ENCODE measurements around the gene RUNX1. TPM values are rescaled to one million over a fixed set of nuclear protein-coding genes. Genes with fewer than 3 reads are reported as not detected.
A peak's percentile ranks its signal among the peaks of the same experiment; 100 is the strongest.

RUNX1 gene
- total RNA-seq, 3 donors from 2014 or later, result 24.8 to 165 (median 127) TPM

- intact Hi-C loops (cut with DNase I; ENCODE audit: low total_unique reads), result no loop called here
Measured at GRCh38 chr21:34859976-34860653, 189.0 kb downstream of the RUNX1 start.

DNA sequence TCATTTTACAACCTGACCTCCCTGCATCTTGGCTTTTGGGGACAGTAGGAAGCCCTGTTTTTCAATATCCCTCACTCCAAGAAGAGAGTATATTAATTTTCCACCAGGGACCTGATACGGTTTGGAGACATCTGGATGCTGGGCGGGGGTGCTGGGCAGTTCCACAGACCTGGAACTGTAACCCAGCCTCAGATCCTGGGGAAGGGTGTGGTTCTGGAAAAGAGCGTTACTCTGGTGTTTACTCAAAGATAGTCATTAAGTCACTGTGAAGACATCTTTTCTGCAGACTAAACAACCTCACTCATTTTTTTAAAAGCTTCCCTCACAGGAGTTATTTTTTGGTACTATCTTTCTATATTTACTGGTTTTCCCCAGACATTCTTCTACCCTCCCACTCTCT lies 190.5 kb downstream of the RUNX1 start:
- TF ChIP-seq CTCF (IDR thresholded peaks at IDR 0.05), result no peak
- TF ChIP-seq POLR2AphosphoS5 (IDR thresholded peaks at IDR 0.05), result no peak
- no peak for TF ChIP-seq POLR2A (IDR thresholded peaks at IDR 0.05)
- H3K27ac ChIP-seq, result peak overlapping the region; percentile 19 to 60
- no peaks in the 10 kb centered on the region for H3K9me3 ChIP-seq
- no peaks in the 10 kb centered on the region for H3K27me3 ChIP-seq
- no peak overlapping the region for H3K4me3 ChIP-seq
- intact Hi-C loops (cut with DNase I; ENCODE audit: low total_unique reads), result no loop called here
- no peak for DNase-seq (ENCODE audit: low spot score in 2 of 2)
- H3K36me3 ChIP-seq, result no peaks in the 10 kb centered on the region
- H3K4me1 ChIP-seq, result no peaks in the 10 kb centered on the region

More at GRCh38 chr21:34859976-34860653, 189.0 kb downstream of the RUNX1 start:
- Histone ChIP-seq H3K4me1 (no peaks in the 10 kb centered on the region), H3K4me3 (no peak overlapping the region), H3K9me3 (no peaks in the 10 kb centered on the region), H3K27me3 (no peaks in the 10 kb centered on the region), H3K27ac (peak overlapping the region in 1 of 2 donors; percentile 54), H3K36me3 (no peaks in the 10 kb centered on the region)
- TF ChIP-seq CTCF (IDR thresholded peaks at IDR 0.05), result no peak
- no peak for TF ChIP-seq POLR2A (IDR thresholded peaks at IDR 0.05)
- no peak for TF ChIP-seq POLR2AphosphoS5 (IDR thresholded peaks at IDR 0.05)
- no peak for DNase-seq (ENCODE audit: low spot score in 2 of 2)

GRCh38 chr21:34857874-34858273 lies 191.2 kb downstream of the RUNX1 start:
- H3K27ac ChIP-seq, result peak overlapping the region; percentile 21 to 60
- intact Hi-C loops (cut with DNase I; ENCODE audit: low total_unique reads), result no loop called here
- no peaks in the 10 kb centered on the region for H3K4me1 ChIP-seq
- no peak overlapping the region for H3K4me3 ChIP-seq
- TF ChIP-seq CTCF (IDR thresholded peaks at IDR 0.05), result no peak
- no peak for TF ChIP-seq POLR2A (IDR thresholded peaks at IDR 0.05)
- no peak for TF ChIP-seq POLR2AphosphoS5 (IDR thresholded peaks at IDR 0.05)
- H3K36me3 ChIP-seq, result no peaks in the 10 kb centered on the region
- DNase-seq (ENCODE audit: low spot score in 2 of 2), result no peak
- no peaks in the 10 kb centered on the region for H3K27me3 ChIP-seq
- H3K9me3 ChIP-seq, result no peaks in the 10 kb centered on the region

- intact Hi-C loops (cut with DNase I; ENCODE audit: low total_unique reads), result no loop called here
- Histone ChIP-seq H3K4me3 (no peak overlapping the region), H3K9me3 (no peaks in the 10 kb centered on the region), H3K4me1 (no peaks in the 10 kb centered on the region), H3K27ac (peak overlapping the region; percentile 21 to 60), H3K27me3 (no peaks in the 10 kb centered on the region), H3K36me3 (no peaks in the 10 kb centered on the region)
- no peak for DNase-seq (ENCODE audit: low spot score in 2 of 2)
- TF ChIP-seq CTCF (IDR thresholded peaks at IDR 0.05) (no peak), POLR2AphosphoS5 (IDR thresholded peaks at IDR 0.05) (no peak), POLR2A (IDR thresholded peaks at IDR 0.05) (no peak)
Measured at GRCh38 chr21:34857122-34857713, 191.9 kb downstream of the RUNX1 start.

GRCh38 chr21:34852448-34852847 lies 196.7 kb downstream of the RUNX1 start:
- DNase-seq (ENCODE audit: low spot score in 2 of 2), result no peak
- H3K27me3 ChIP-seq, result no peaks in the 10 kb centered on the region
- H3K4me1 ChIP-seq, result no peaks in the 10 kb centered on the region
- H3K4me3 ChIP-seq, result no peak overlapping the region
- H3K27ac ChIP-seq, result peak overlapping the region in 1 of 2 donors; percentile 5
- TF ChIP-seq POLR2AphosphoS5 (IDR thresholded peaks at IDR 0.05), result no peak
- TF ChIP-seq CTCF (IDR thresholded peaks at IDR 0.05), result no peak
- no peak for TF ChIP-seq POLR2A (IDR thresholded peaks at IDR 0.05)
- no peaks in the 10 kb centered on the region for H3K36me3 ChIP-seq
- intact Hi-C loops (cut with DNase I; ENCODE audit: low total_unique reads), result no loop called here
- no peaks in the 10 kb centered on the region for H3K9me3 ChIP-seq
